Urothelium cell line (cell line): ENCODE data around the gene FRMD3.

ENCODE experiments used
- DNase-seq: peaks from one replicate; pipeline ENCODE4 v3.0.0; 2011; ENCODE audit warnings: low spot score, mixed read lengths
- FAIRE-seq: peaks from 2 replicates; lab custom pipeline; 2011; peaks lifted over from hg19 to GRCh38; lab: Jason Lieb, UNC

Gene FRMD3

GRCh38 chr9:83343366-83343999, 194.7 kb downstream of the FRMD3 start:
- no peak for FAIRE-seq
- no peak for DNase-seq

DNA sequence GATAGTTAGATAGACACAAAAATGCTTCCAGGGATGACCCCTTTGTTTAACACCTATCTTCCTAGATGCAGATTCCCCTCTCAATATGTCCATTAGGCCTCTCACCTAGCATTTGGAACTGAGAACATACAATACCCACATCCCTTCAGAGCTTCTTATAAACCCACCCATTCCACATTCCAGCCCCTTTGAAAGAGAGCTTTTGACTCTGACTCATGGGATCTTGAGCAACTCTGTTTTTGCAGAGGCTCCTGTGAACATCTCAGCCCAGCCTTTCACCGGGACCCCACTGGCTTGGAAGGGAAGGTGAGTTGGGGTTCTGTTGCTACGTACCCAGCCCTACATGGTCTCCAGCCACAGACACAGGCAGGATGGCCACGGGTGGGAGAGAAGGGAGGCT, 195.5 kb downstream of the FRMD3 start:
- no peak for DNase-seq
- no peak for FAIRE-seq

- DNase-seq (no peak), FAIRE-seq (no peak)
Observed at GRCh38 chr9:83342006-83342405, 196.2 kb downstream of the FRMD3 start.

DNA sequence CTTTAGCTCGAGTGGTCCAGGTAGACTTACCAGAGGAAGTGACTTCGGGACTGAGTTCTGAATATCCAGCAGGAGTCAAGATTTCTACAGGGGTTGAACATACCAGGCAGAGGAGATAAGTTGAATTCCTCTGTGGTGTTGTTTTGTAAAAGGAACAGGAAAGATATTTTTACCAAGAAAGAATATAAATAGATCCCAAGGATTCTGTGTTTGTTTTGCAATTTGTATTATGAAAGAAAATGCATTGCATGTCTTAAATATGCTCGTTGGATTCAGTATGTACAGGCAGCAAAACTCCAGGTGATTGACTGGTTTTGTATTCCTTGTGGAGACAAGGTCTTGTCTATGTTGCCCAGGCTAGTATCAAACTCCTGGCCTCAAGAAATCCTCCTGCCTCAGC, 197.8 kb downstream of the FRMD3 start:
- FAIRE-seq (no peak), DNase-seq (no peak)

GRCh38 chr9:83339435-83339834, 198.8 kb downstream of the FRMD3 start:
- DNase-seq (no peak), FAIRE-seq (no peak)

DNA sequence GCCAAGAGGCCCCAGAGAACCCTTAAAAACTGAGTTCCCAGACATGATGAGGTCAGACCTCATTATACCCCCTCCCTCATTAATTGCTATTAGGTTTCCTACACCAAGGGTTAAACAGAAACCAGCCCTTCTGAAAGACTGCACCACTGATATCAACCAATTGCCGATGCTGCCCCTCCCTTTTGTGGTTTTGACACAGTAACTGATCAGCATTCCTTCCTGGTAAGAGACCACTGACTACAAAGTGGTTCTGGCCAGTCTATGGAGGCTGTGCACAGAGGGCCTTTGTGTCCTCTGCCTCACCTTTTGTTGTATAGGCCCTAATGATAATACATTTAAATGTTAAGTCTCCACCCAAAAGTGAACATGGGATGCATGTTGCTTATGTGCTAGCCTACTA, 201.5 kb downstream of the FRMD3 start:
- FAIRE-seq (no peak), DNase-seq (no peak)

DNA sequence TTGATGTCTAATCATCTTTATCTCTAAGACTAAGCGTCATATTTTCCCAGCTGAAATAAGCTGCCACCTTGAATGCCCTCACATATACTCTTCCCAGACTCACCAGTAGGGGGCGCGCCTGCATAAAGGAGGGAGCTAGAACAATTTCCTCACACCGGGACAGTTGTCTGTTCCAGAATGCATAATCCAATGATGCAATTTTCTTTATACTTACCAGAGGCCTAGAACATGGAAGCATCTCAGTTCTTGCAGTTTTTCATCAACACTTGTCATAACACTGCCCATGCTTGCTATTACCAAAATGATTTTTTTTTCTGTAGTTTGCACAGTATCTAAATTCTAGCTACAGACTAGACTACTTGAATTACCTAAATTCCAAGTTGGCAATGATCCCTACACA, 203.9 kb downstream of the FRMD3 start:
- DNase-seq, result peak; percentile 61
- FAIRE-seq, result no peak

DNA sequence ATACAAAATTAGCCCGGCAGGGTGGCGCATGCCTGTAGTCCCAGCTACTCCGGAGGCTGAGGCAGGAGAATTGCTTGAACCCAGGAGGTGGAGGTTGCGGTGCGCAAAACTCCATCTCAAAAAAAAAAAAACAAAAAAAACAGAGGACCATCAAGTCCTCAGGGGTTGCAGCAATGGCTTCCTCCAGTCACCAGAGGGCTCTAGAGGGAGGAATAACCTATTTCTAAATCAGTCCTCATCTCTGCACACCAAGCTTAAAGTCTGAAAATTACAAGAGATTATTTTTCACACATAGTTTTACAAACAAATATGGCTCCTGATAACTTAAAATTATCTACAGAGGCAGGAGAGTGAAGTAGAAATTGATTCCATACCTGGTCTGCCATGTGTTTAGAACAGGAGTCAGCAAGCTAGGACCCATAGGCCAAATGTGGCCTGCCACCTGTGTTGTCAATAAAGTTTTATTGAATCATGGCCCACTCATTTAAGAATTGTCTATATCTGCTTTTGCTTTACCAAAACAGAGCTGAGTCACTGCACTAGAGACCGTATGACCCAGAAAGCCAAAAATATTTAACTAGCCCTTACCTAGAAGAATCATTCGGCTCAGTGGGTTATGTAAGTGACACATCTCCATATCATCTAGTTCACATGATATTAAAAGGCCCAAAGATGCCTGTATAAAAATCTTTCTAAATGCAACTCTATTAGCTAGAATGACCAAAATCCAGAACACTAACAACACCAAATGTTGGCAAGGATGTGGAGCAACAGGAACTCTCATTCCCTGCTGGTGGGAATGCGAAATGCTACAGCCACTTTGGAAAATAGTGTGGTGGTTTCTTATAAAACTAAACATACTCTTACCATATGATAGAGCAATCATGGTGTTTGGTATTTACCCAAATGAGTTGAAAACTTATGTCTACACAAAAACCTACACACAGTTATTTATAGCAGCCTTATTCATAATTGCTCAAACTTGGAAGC, 207.7 kb downstream of the FRMD3 start:
- FAIRE-seq (no peak), DNase-seq (no peak)

DNA sequence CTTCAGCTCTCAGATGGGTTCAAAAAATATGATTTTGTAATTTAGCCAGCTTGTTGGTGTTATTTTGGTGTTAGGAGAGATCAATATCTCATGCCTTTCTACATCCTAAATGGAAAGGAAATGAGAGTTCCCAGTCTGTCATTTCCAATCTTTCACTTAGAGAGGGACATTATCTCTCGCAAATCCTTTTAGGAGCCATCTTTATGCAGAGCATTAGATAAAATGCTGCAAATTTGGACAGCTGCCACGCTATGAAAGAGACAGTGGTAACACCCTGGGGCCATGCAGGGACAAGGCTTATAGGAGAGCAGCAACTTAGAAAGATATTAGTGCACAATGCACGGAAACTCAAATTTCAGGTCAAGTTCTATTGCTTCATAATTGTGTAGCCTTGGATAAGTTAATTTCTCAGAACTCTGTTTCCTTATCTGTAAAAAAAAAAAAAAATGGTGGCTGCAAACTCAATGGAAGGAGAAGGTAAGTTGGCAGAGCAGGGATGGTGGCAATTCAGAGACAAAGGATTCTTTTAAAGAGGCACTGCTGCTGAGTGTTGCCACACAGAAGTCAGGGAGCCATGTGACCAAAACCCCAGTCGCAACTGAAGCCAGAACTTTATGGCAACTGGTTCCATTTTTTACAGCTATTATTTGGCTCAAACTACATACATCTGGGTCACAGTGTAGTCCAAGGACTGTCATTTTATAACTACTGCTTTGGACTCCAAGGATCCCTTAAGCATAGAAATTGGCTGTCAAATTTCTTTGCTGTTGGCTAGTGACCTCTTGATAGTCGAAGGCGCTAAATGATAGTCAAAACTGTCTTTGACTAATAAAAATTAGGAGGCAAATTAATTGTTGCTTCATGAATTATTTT, 210.2 kb downstream of the FRMD3 start:
- FAIRE-seq (no peak), DNase-seq (no peak)

DNA sequence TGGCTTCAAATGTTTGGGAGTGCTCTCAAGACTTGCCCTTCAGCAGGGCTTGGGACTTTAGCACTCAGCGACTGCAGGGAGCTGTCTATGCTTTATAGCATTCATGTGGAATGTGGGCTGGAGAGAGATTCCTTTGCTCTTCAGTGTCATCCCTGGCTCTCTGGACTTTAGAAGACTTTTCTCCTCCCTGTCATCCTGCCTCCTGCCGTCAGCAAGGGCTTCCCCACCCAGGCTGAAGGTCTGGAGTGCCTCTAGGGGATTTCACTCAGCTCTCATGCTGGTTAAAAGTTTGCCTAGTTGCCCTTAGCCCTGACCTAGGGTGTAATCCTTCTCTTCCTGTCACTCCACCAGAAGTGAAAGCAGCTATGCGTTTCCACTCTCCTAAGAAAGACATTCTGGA, 210.9 kb downstream of the FRMD3 start:
- FAIRE-seq (no peak), DNase-seq (no peak)

DNA sequence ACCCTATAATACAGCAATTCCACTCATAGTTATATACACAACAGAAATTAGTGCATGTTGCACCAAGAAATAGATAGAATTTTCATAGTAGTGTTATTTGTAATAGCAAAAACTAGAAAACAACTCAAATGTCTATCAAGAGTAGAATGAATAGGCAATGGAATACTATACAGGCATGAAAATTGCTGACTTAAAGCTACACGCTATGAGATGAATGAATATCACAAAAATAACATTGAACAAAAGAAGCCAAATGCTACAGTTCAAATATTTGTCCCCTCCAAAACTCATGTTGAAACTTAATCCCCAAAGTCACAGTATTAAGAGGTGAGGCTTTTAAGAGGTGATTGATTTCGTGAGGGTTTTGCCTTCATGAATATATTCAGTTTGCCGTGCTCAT, 215.1 kb downstream of the FRMD3 start:
- DNase-seq (no peak), FAIRE-seq (no peak)

- FAIRE-seq (no peak), DNase-seq (no peak)
Observed at GRCh38 chr9:83322438-83322837, 215.8 kb downstream of the FRMD3 start.

DNA sequence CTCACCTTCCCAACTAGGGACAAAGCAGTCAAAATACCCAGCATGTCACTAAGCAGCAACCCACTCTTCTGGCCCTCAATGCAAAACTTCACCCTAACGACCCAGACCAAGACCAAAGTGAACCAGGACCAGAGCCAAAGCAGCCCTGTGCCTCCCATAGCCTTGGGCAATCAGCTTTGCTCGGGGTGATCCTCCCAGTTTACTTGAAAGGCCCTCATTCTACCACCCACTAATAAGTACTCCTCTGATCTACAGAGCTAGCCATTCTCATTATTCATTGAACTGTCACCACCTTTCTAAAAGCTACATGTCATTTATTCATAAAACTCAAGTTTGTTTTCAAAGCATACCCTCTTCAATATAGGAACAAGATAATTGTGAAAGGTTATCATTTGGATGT, 221.0 kb downstream of the FRMD3 start:
- FAIRE-seq, result no peak
- no peak for DNase-seq

- FAIRE-seq, result no peak
- DNase-seq, result no peak
Observed at GRCh38 chr9:83315649-83316048, 222.6 kb downstream of the FRMD3 start.

DNA sequence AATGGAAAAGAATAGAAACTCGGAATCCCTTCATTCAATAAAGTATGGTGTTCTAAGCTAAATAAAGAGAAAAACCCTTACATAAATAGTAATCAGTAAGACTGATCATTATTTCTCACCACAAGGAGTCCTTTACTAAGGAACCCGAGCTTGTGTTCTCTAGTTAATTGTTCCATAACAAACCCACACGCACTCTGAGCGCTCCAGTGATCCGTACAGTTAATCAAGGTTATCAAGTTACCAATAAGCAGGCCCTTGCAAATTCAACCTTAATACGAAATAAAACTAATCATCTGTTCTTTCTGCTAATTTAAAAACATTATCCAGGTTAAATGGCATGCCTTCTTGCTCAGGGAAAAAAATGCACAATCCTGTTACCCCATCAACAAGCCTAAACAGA, 224.4 kb downstream of the FRMD3 start:
- FAIRE-seq, result no peak
- DNase-seq, result no peak

GRCh38 chr9:83312537-83312936, 225.7 kb downstream of the FRMD3 start:
- FAIRE-seq, result no peak
- DNase-seq, result no peak

- FAIRE-seq (no peak), DNase-seq (no peak)
Observed at GRCh38 chr9:83307066-83307724, 231.0 kb downstream of the FRMD3 start.

DNA sequence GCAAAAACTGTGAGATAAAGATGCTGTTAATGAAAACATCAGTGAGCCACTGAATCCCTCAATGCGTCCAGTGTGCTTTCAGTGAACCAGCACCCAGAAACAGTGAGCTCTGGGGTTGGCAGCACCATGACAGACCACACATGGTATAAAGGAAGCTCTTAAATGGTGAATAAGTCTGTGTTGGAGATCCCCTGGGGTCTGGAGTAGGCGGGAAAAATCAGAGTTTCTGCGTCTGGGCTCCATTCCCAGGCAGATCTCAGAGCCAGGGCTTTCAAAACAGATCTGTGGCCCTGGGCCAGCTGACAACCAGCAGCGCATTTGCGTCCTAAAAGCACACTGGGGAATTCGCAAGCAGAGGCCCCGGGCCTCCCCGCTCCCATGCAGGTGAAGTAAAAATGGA, 233.5 kb downstream of the FRMD3 start:
- no peak for DNase-seq
- FAIRE-seq, result no peak

DNA sequence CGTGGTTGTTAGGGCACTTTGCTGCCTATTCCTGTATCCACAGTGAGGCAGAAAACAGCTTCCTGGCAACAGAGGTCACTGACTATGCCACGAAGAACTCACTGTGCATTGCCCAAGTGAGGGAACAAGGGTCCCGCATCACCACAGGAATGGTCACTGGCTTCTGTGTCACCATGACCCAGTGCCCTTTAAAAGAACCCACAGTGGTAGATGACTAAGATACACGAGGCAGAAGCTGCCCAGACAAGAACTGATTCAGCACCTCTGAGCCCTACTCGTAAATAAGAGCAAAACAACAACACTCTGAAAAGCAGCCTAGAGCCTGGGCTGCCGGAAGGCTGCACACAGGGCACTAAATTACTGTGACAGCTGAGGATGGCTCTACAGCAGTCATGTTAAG, 238.6 kb downstream of the FRMD3 start:
- FAIRE-seq (no peak), DNase-seq (peak; percentile 43)

GRCh38 chr9:83299094-83299493, 239.1 kb downstream of the FRMD3 start:
- no peak for FAIRE-seq
- no peak for DNase-seq

- FAIRE-seq, result no peak
Observed at GRCh38 chr9:83296123-83296522, 242.1 kb downstream of the FRMD3 start.

More at GRCh38 chr9:83296123-83296522, 242.1 kb downstream of the FRMD3 start:
- DNase-seq, result no peak
